H1 (cell line): ENCODE data around the gene ITGA4. TPM values are rescaled to one million over a fixed set of nuclear protein-coding genes. Genes with fewer than 3 reads are reported as not detected.

Experiments used
- CTCF ChIA-PET: fragments of 300-600 bp; sonication (Branson Sonifier 250); formaldehyde crosslinking; loops from one replicate; lab custom pipeline; 2021; ENCODE audit not compliant: partially characterized antibody; lab: Charles Lee
- POLR2A ChIA-PET: fragments of 300-600 bp; sonication (Branson Sonifier 250); formaldehyde crosslinking; loops from one replicate; lab custom pipeline; 2021; ENCODE audit warnings: inconsistent platforms; ENCODE audit not compliant: partially characterized antibody; lab: Charles Lee
- DNase-seq, 2 experiments: peaks; one replicate each; pipeline versions ENCODE4 v3.0.0 to v3.0.0-alpha.2; 2010 to 2022; ENCODE audit warnings: low spot score in 2 of 2, low read depth in 1 of 2, mixed read lengths in 1 of 2
- FAIRE-seq: peaks from 2 replicates; lab custom pipeline; 2011; peaks lifted over from hg19 to GRCh38; lab: Jason Lieb, UNC
- H2AFZ ChIP-seq: 2 replicates; pipeline ENCODE4 v1.8.1; 2012; ENCODE audit warnings: low read length, inconsistent platforms
- H2AK5ac ChIP-seq: 2 replicates; pipeline ENCODE4 v1.6.1; 2013; ENCODE audit warnings: low read depth, low read length
- H2BK120ac ChIP-seq: replicated peaks from 2 replicates; pipeline ENCODE3; 2013; ENCODE audit warnings: low read depth, low read length, inconsistent platforms
- H2BK12ac ChIP-seq: 2 replicates; pipeline ENCODE4 v1.6.1; 2013; ENCODE audit warnings: low read depth, low read length
- H2BK15ac ChIP-seq: 2 replicates; pipeline ENCODE4 v1.6.1; 2013; ENCODE audit warnings: low read length
- H2BK20ac ChIP-seq: 2 replicates; pipeline ENCODE4 v1.6.1; 2013; ENCODE audit warnings: low read length
- H2BK5ac ChIP-seq: 2 replicates; pipeline ENCODE4 v1.6.1; 2013; ENCODE audit warnings: low read depth, low read length
- H3K14ac ChIP-seq: 2 replicates; pipeline ENCODE4 v1.6.1; 2013; ENCODE audit warnings: inconsistent platforms; ENCODE audit not compliant: insufficient read length
- H3K18ac ChIP-seq: 2 replicates; pipeline ENCODE4 v1.6.1; 2013; ENCODE audit warnings: low read length; ENCODE audit errors: extremely low read depth
- H3K23ac ChIP-seq: 2 replicates; pipeline ENCODE4 v1.6.1; 2013; ENCODE audit warnings: inconsistent platforms; ENCODE audit not compliant: insufficient read length
- H3K23me2 ChIP-seq: 2 replicates; pipeline ENCODE4 v1.6.1; 2013; ENCODE audit warnings: low read depth, low read length
- H3K27ac ChIP-seq: 2 replicates; pipeline ENCODE4 v1.6.1; 2011; ENCODE audit warnings: low read depth, low read length, inconsistent platforms
- H3K27me3 ChIP-seq, 4 experiments: replicated peaks in 1 of 4; 1 replicate in 1 of 4; 2 replicates in 3 of 4; pipeline versions ENCODE4 v1.6.1 to v1.8.1; 2011 to 2013; ENCODE audit warnings: low read length in 3 of 4, mild to moderate bottlenecking in 3 of 4, inconsistent platforms in 2 of 4, mixed read lengths in 2 of 4, moderate library complexity in 1 of 4; ENCODE audit not compliant: control insufficient read depth in 3 of 4, insufficient read depth in 3 of 4; ENCODE audit errors: extremely low read depth in 1 of 4
- H3K36me3 ChIP-seq, 4 experiments: 2 replicates each; pipeline versions ENCODE4 v1.6.1 to v1.8.1; 2011 to 2013; ENCODE audit warnings: mild to moderate bottlenecking in 4 of 4, low read length in 3 of 4, moderate library complexity in 2 of 4, control low read depth in 1 of 4, inconsistent platforms in 1 of 4; ENCODE audit not compliant: insufficient read depth in 4 of 4, control insufficient read depth in 2 of 4
- H3K4ac ChIP-seq: replicated peaks from 2 replicates; pipeline ENCODE3; 2013; ENCODE audit warnings: low read length, low read depth, mixed read lengths, inconsistent platforms; ENCODE audit not compliant: insufficient read length
- H3K4me1 ChIP-seq, 4 experiments: replicated peaks in 1 of 4; 1 replicate in 1 of 4; 2 replicates in 3 of 4; pipeline versions ENCODE4 v1.6.1 to v1.8.1; 2011 to 2013; ENCODE audit warnings: low read length in 3 of 4, inconsistent platforms in 2 of 4, mixed read lengths in 1 of 4; ENCODE audit not compliant: insufficient read depth in 4 of 4, control insufficient read depth in 3 of 4
- H3K4me2 ChIP-seq, 2 experiments: 2 replicates each; pipeline versions ENCODE4 v1.6.1 to v1.8.1; 2011 to 2013; ENCODE audit warnings: low read depth in 2 of 2, low read length in 2 of 2, control low read depth in 1 of 2, inconsistent platforms in 1 of 2, mild to moderate bottlenecking in 1 of 2; ENCODE audit not compliant: insufficient read depth in 1 of 2
- H3K4me3 ChIP-seq, 4 experiments: fragments of 200-600, 300-600 bp in 1 of 4; sonication (generic), shearing (Covaris generic), sonication (Bioruptor Twin) in 1 of 4; 2 replicates each; pipeline versions ENCODE4 v1.5.1 to v1.8.1; 2011 to 2016; ENCODE audit warnings: low read length in 4 of 4, low read depth in 3 of 4, control low read depth in 2 of 4, inconsistent platforms in 2 of 4, mild to moderate bottlenecking in 2 of 4, mixed read lengths in 1 of 4, moderate library complexity in 1 of 4; ENCODE audit not compliant: insufficient read depth in 2 of 4; ENCODE audit errors: extremely low read depth in 1 of 4
- H3K56ac ChIP-seq: replicated peaks from 2 replicates; pipeline ENCODE3; 2013; ENCODE audit warnings: low read depth, mild to moderate bottlenecking, mixed read lengths, low read length, inconsistent platforms; ENCODE audit not compliant: insufficient read length
- H3K79me1 ChIP-seq: 2 replicates; pipeline ENCODE4 v1.6.1; 2013; ENCODE audit warnings: low read depth, low read length, control low read depth
- H3K79me2 ChIP-seq, 2 experiments: 2 replicates each; pipeline versions ENCODE4 v1.6.1 to v1.8.1; 2012 to 2013; ENCODE audit warnings: low read length in 2 of 2, mild to moderate bottlenecking in 2 of 2, inconsistent platforms in 1 of 2; ENCODE audit not compliant: insufficient read depth in 2 of 2, control insufficient read depth in 1 of 2
- H3K9ac ChIP-seq, 4 experiments: replicated peaks in 1 of 4; 1 replicate in 1 of 4; 2 replicates in 3 of 4; pipeline versions ENCODE4 v1.6.1 to v1.8.1; 2011 to 2013; ENCODE audit warnings: low read depth in 3 of 4, low read length in 3 of 4, control low read depth in 2 of 4, mild to moderate bottlenecking in 2 of 4, moderate library complexity in 2 of 4, inconsistent platforms in 1 of 4; ENCODE audit errors: extremely low read depth in 1 of 4
- H3K9me3 ChIP-seq, 2 experiments: 2 replicates each; pipeline versions ENCODE4 v1.6.1 to v1.8.1; 2012 to 2013; ENCODE audit warnings: mild to moderate bottlenecking in 2 of 2, moderate library complexity in 2 of 2, control low read depth in 1 of 2, inconsistent platforms in 1 of 2, low read depth in 1 of 2, low read length in 1 of 2, mixed read lengths in 1 of 2; ENCODE audit not compliant: insufficient read depth in 2 of 2
- H4K20me1 ChIP-seq, 2 experiments: replicated peaks in 1 of 2; 2 replicates each; pipeline versions ENCODE3 to v1.8.1; 2011 to 2013; ENCODE audit warnings: inconsistent platforms in 2 of 2, low read length in 2 of 2, mild to moderate bottlenecking in 1 of 2; ENCODE audit not compliant: insufficient read depth in 2 of 2, control insufficient read depth in 1 of 2
- H4K5ac ChIP-seq: 2 replicates; pipeline ENCODE4 v1.6.1; 2013; ENCODE audit warnings: low read length, low read depth, mixed read lengths, inconsistent platforms; ENCODE audit not compliant: insufficient read length
- H4K8ac ChIP-seq: 2 replicates; pipeline ENCODE4 v1.8.0; 2013; ENCODE audit warnings: mild to moderate bottlenecking, moderate library complexity, low read length, inconsistent platforms; ENCODE audit not compliant: insufficient read depth; ENCODE audit errors: extremely low read depth
- H4K91ac ChIP-seq: replicated peaks from 2 replicates; pipeline ENCODE3; 2013; ENCODE audit warnings: low read length, mixed read lengths, inconsistent platforms; ENCODE audit not compliant: insufficient read length
- CBX5 ChIP-seq: fragments of 300-800, 300-1000 bp; sonication (generic); IDR thresholded peaks from 2 replicates; pipeline ENCODE4 v1.7.1; 2016; ENCODE audit warnings: antibody characterized with exemption, low read length, low read depth
- RAD21 ChIP-seq, 2 experiments: IDR thresholded peaks in 1 of 2; conservative IDR thresholded peaks in 1 of 2; 2 replicates each; pipeline ENCODE4 v1.6.1; 2011; ENCODE audit warnings: low read depth in 2 of 2, low read length in 2 of 2, improper control_type of control experiment in 1 of 2, inconsistent platforms in 1 of 2, mild to moderate bottlenecking in 1 of 2, moderate library complexity in 1 of 2
- TCF12 ChIP-seq: IDR thresholded peaks from 2 replicates; pipeline ENCODE4 v1.6.1; 2011; ENCODE audit warnings: low read depth, mild to moderate bottlenecking, low read length
- YY1 ChIP-seq: IDR thresholded peaks from 2 replicates; pipeline ENCODE4 v1.6.1; 2011; ENCODE audit warnings: low read depth, mild to moderate bottlenecking, low read length
- ZNF274 ChIP-seq: IDR thresholded peaks from 2 replicates; pipeline ENCODE4 v1.7.0; 2012; ENCODE audit warnings: low read length, borderline replicate concordance; ENCODE audit errors: extremely low read depth
- WGBS, 2 experiments: shearing (Covaris generic) in 1 of 2; methylation state at CpG; one replicate each; pipeline versions ENCODE4 v1.1.6 to v1.1.7; 2013 to 2015; ENCODE audit warnings: low lambda C conversion rate in 2 of 2, mixed read lengths in 2 of 2, inconsistent platforms in 1 of 2, low coverage in 1 of 2, missing lambda C conversion rate in 1 of 2; ENCODE audit not compliant: insufficient replicate concordance in 2 of 2, insufficient coverage in 1 of 2, insufficient read length in 1 of 2; ENCODE audit errors: extremely low coverage in 1 of 2, missing lambda C conversion rate in 1 of 2; 5-methylcytosine and 5-hydroxymethylcytosine counted together
- polyA plus RNA-seq, 7 experiments: library from polyadenylated mRNA; depleted of rRNA in 3 of 7; stranded (reverse) in 5 of 7; unstranded in 2 of 7; fragments of >200 nt in 5 of 7; fragments of 200-250 nt in 2 of 7; gene quantifications; 1 replicate in 5 of 7; 2 replicates in 1 of 7; 4 replicates in 1 of 7; pipeline versions ENCODE4 v1.2.1 to v1.2.3, GENCODE V29; 2011 to 2013; ENCODE audit warnings: missing spikeins in 2 of 7, mixed read lengths in 2 of 7
- total RNA-seq: library from RNA; stranded (reverse); fragmentation: NEBNext Ultra II Directional; extraction: Animal tissue kit (Norgen Biotek cat#: 25700); gene quantifications from 2 replicates; pipeline ENCODE4 v1.2.1, GENCODE V29; 2021

Gene ITGA4
- total and polyA plus RNA-seq, 2 of the 8 experiments (the other 6 are each of a cell fraction or from before 2014, with no cell fraction given), result 0.60 to 2.1 TPM

DNA sequence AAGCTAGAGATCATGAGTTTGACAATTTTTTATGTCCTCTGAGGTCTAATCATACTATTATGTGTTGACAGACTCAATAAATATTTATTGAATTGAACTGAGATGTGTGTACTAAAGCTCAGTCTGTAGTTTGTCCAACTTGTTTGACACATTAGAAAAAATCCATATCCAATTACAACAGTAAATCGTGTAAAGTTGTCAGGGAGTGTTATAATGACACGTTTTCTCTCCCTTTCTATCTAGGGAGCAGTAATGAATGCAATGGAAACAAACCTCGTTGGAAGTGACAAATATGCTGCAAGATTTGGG lies 28.4 kb downstream of the ITGA4 start:
- Histone ChIP-seq H3K23ac (no peak overlapping the region), H4K5ac (no peak overlapping the region), H3K79me2 (no peaks in the 10 kb centered on the region), H2BK20ac (no peak overlapping the region), H3K23me2 (no peaks in the 10 kb centered on the region), H2BK12ac (no peak overlapping the region), H3K4me3 (no peak overlapping the region), H3K79me1 (no peaks in the 10 kb centered on the region), H4K8ac (no peak overlapping the region), H2BK15ac (no peak overlapping the region), H4K20me1 (no peaks in the 10 kb centered on the region), H2BK5ac (no peak overlapping the region), H3K27ac (no peak overlapping the region), H3K4me2 (no peak overlapping the region), H3K56ac (no peak overlapping the region), H3K14ac (no peak overlapping the region), H4K91ac (no peak overlapping the region), H3K9me3 (no peaks in the 10 kb centered on the region), H3K18ac (no peak overlapping the region), H3K27me3 (no peaks in the 10 kb centered on the region), H2BK120ac (no peak overlapping the region), H2AK5ac (no peak overlapping the region), H3K36me3 (no peaks in the 10 kb centered on the region), H3K4me1 (no peaks in the 10 kb centered on the region), H2AFZ (no peak overlapping the region), H3K4ac (no peak overlapping the region), H3K9ac (no peak overlapping the region)
- WGBS, 2 experiments, result 82% methylated on average over 3 of the region's 3 CpGs; no CpG with 5 or more reads in 1 of the 2 experiments
- FAIRE-seq (no peak), DNase-seq (no peak)
- TF ChIP-seq CBX5 (no peak), TCF12 (no peak), ZNF274 (no peak), RAD21 (IDR thresholded peaks at IDR 0.05 in 1 of 2, conservative IDR thresholded peaks at IDR 0.05 in 1 of 2; ENCODE audit: low read depth in 2 of 2, low read length in 2 of 2) (no peak), YY1 (no peak)
- POLR2A ChIA-PET, result no interaction called here
- CTCF ChIA-PET, result interaction anchor here (1.1 to 2.7 kb wide), 2 partner anchors 9 to 19 kb away, joined by 4 to 10 read pairs; no protein-coding TSS in a partner anchor
